HG03575 (cell line): ENCODE data around the gene OVCA2.

ENCODE experiments used
- ATAC-seq: cut with Tn5 transposase; IDR thresholded peaks from one replicate; pipeline ENCODE4 v1.9.1; 2021; ENCODE audit not compliant: unreplicated experiment, insufficient number of reproducible peaks, low FRiP score; ENCODE audit errors: extremely low read depth

Gene OVCA2

GRCh38 chr17:2028737-2029136 lies 13.1 kb upstream of the OVCA2 start:
- ATAC-seq = no peak

GRCh38 chr17:2029911-2030778 lies 11.7 kb upstream of the OVCA2 start, which contains the start of gene DPH1:
DPH1 (plus strand) TSS chr17:2030153; CDS start chr17:2030170, 17 bp downstream.
- ATAC-seq = no peak

DNA sequence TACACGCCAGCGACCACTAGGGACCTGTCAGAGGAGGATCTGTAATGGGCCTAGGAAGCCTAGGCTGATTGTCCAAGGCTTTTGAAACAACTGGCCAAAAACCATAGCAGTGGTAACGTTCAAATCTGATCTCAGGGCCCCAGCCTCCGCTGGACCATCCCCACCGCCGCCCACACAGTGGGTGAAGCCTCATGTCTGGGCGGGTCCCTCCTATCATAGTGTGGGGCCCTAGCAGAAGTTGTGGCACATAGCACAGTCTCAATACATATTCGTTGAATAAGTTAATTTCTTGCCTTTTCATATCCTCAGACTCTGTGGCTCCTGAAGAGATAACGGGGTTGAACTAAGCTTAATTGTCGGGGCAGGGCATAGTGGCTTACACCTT lies 11.1 kb upstream of the OVCA2 start:
- ATAC-seq = no peak

DNA sequence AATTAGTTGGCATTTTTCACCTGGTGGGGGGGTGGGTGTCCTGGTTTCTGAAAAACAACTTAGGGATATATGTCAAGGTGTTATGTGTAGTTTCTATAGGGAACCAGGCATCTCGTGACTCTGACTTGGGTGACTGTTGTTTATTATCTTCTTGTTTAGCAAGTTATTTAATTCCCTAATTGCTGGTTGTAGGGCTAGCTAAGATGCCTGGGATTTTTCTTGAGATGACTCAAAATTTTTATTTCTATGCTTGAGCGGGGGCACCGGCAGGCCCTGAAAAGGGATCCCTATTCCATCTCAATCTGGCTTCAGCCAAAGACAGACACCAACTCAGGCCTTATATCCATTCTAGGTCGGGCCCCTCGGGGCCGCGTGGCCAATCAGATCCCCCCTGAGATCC lies 8.7 kb upstream of the OVCA2 start:
- ATAC-seq = no peak

GRCh38 chr17:2034157-2034556 lies 7.7 kb upstream of the OVCA2 start:
- ATAC-seq = no peak

DNA sequence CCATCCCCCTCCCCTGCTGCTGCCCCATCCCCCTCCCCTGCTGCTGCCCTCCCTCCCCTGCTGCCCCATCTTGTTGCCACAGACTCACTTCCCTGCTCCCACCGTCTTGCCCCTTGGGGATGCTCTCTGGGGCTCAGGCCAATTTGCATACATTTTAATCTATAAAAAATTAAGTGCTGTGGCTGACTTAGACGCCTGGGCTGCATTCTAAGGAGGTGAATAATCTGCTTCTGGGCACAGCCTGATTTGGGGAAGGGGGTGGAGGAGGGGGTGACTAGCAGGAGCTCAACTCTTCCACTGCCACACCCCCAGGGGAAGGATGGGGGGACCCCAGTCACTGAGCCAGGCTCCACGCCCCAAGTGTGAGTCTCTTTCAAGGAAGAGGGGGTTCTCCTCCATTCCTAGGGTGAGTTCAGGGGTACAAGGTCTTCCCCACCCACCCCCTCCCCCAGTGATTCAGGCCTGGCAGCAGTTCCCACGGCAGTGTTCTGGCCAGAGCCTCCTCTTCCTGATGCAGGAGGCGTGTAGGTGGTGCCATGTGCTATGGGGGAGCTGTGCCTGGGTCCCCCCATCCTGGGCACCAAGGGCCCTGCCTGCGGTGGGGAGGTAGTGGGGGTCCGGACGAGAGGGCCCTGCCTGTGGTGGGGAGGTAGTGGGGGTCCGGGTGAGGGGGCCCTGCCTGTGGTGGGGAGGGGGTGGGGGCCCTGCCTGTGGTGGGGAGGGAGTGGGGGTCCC lies 6.8 kb upstream of the OVCA2 start:
- ATAC-seq = no peak

- ATAC-seq = no peak
These were observed 6.0 kb upstream of the OVCA2 start for GRCh38 chr17:2035541-2036488.

GRCh38 chr17:2037155-2037554 lies 4.7 kb upstream of the OVCA2 start:
- no peak for ATAC-seq

DNA sequence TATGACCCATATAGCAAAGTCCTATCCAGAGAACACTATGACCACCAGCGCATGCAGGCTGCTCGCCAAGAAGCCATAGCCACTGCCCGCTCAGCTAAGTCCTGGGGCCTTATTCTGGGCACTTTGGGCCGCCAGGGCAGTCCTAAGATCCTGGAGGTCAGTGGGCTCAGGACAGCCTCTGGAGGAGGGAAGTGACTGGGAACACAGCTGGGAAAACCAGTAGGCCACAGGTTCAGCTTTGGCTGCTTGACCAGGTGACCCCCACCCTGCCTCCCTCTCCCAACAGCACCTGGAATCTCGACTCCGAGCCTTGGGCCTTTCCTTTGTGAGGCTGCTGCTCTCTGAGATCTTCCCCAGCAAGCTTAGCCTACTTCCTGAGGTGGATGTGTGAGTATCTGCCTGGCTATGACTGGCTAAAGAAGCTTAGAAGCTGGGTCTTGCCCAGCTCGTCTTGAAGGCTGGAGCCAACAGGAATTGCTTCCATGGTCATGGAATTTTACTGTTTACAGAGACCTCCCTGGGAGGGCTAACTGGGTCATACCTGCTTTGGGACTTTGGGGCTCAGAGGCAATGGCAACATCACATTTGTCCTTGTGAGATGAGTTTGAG lies 1.5 kb upstream of the OVCA2 start:
- no peak for ATAC-seq

- no peak for ATAC-seq
These were observed 771 bp upstream of the OVCA2 start for GRCh38 chr17:2040942-2041560.

DNA sequence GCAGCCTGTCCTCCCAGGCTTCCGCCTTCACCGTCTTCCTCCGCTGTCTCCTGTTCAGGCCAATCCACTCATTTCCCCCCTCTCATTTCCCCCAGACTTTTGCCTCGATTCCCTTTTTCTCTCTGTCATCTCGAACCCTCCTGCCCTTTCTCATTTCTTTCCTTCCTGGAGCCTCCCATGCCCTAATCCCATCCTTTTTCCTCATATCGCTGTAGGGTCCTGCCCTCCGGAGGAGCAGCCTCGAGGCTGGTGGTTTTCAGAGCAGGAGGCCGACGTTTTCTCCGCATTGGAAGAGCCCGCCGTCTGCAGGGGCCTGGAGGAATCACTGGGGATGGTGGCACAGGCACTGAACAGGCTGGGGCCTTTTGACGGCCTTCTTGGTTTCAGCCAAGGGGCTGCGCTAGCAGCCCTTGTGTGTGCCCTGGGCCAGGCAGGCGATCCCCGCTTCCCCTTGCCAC lies 597 bp downstream of the OVCA2 start:
- no peak for ATAC-seq

DNA sequence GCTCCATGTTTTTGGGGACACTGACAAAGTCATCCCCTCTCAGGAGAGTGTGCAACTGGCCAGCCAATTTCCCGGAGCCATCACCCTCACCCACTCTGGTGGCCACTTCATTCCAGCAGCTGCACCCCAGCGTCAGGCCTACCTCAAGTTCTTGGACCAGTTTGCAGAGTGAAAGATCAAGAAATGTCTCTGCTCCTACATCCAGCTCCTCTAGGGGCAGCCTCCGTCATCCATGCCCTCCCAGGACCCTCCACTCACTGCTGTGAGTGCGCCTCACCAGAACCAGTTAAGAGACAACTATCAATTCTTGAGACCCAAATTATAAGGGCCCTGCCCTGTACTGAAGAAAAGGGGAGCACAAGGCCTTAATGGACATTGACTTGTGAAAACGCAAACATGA lies 1.1 kb downstream of the OVCA2 start:
- ATAC-seq = no peak

DNA sequence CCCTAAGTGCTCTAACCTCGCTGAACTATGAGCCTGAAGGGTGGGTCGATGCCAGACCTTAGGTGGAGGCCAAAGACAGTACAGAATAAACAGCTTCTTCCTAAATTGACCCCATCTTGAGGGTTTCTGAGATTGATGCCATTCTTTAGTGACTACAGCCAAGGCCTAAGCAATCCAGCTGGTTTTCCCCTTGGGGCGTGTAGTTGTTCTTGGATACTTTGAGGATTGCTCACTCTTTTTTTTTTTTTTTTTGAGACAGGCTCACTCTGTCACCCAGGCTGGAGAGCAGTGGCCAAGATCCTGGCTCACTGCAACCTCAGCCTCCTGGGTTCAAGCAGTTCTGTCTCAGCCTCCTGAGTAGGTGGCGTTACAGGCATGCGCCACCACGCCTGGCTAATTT lies 2.0 kb downstream of the OVCA2 start:
- ATAC-seq = no peak

DNA sequence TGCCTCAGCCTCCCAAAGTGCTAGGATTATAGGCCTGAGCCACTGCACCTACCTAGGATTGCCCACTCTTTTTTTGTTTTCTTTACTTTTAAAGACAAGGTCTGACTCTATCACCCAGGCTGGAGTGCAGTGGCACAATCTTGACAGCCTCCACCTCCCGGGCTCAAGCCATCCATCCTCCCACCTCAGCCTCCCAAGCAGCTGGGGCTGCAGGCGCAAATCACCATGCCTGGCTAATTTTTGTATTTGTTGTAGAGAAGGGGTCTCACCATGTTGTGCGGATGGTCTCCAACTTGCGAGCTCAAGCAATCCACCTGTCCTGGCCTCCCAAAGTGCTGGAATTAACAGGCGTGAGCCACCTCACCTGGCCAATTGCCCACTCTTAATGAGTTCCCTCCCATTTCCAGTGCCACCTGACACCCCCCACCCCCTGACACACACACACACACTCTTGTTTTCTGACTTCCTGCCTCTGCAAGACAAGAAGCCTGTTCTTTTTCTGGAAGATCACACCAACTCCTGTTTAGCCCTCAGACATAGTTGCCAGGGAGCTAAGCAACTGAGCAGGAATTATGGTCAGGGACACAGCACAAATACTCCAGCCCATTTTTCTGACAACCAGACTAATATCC lies 2.6 kb downstream of the OVCA2 start:
- no peak for ATAC-seq

GRCh38 chr17:2047590-2047989 lies 5.8 kb downstream of the OVCA2 start:
- no peak for ATAC-seq

GRCh38 chr17:2048805-2049204 lies 7.0 kb downstream of the OVCA2 start:
- no peak for ATAC-seq

GRCh38 chr17:2049333-2050299 lies 7.8 kb downstream of the OVCA2 start:
- ATAC-seq = no peak
